SK-MEL-5 (cell line): ENCODE data around the gene NT5C3B. TPM values are rescaled to one million over a fixed set of nuclear protein-coding genes. Genes with fewer than 3 reads are reported as not detected.
"Not testable (repeated sequence)": the region's sequence is repeated elsewhere in the genome, so short reads cannot be mapped to it uniquely, and the experiment has no call there.

Experiments
- DNase-seq: peaks from one replicate; pipeline ENCODE4 v3.0.0-alpha.2; 2016; ENCODE audit warnings: low read depth, low spot score
- in situ Hi-C: cut with HindIII; loops from 2 replicates; pipeline ENCODE4 v1.10.0; 2016; ENCODE audit warnings: low sequenced_read_pairs, high pct_unique_total_duplicates, low pct_unique_long_range_greater_than_20kb
- polyA plus RNA-seq, 2 experiments: library from polyadenylated mRNA; depleted of rRNA; stranded (reverse); fragments of >200 nt; gene quantifications; 2 replicates each; pipeline ENCODE4 v1.2.3, GENCODE V29; 2015
- total RNA-seq: library from RNA; depleted of rRNA; stranded (reverse); fragments of >200 nt; shearing (Covaris generic); gene quantifications from 2 replicates; pipeline ENCODE4 v1.2.3, GENCODE V29; 2014; rRNA removed

The NT5C3B gene
- total RNA-seq: 86.3 and 92.7 TPM in 2 replicates
- 84.6 and 86.2 TPM in 2 replicates for polyA plus RNA-seq (2015; cell fraction: cytosol; rRNA removed)
- 110 and 115 TPM in 2 replicates for polyA plus RNA-seq (2015; cell fraction: nucleus; rRNA removed)

DNA sequence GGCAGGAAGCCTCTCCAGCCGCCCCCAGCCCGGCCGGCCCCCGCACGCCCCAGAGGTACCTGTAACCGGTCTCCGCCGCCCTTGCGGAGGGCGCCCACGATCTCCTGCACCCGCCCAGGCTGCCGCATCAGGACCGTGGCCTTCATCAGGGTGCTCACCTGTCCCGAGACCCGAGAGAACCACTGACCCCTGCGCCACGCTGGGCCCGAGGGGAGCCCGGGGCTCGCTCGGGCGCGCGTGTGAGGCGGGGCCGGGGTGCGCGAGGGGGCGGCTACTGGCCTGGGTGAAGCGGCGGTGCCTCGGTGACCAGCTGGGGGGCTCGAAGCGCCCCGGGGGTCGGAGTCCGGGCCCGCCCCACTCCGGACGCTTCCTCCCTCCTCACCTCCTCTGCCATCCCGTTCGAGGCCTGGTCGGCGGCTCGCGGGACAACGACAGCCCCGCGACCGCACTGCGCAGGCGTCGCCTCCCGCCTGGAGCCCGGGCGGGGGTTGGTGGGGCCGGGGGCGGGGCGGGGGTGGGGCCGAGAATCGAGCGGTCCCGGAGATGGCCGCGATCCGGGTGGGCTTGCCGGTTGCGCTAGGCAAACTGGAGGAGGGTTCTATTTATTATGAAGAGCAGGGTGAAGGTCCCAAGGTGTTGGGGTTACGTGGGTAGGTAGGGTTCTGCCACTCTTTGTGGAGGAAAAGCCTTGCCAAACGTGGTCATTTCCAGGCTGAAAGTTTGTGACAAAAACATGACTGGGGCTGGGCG, at the start of gene NT5C3B:
TSS of gene NT5C3B (minus strand) at position 433 of the 750 bp plus-strand sequence. CDS start at position 394, 39 bp downstream.
- DNase-seq: peak; percentile 60
- in situ Hi-C loops: no loop called here

DNA sequence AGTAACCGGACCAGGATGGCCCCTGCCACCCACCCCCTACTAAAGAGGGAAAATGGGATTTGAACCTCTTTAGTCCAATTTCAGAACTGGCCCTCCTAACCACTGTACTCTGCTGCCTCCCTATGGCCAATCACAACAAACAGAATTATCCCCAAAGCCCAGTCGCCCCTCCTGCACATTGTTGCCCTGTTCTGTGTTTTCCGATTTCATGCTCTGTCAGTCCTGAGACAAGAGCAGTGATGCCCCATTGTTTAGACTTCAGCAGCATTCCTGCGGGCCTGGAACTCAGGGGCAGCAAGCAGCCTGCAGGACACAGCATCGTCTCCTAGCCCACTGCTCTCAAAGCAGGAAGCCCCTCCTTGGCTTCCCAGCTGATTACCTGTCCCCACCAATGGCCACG, 49.7 kb upstream of the NT5C3B start:
- in situ Hi-C loops: no loop called here
- peak; percentile 43 for DNase-seq

DNA sequence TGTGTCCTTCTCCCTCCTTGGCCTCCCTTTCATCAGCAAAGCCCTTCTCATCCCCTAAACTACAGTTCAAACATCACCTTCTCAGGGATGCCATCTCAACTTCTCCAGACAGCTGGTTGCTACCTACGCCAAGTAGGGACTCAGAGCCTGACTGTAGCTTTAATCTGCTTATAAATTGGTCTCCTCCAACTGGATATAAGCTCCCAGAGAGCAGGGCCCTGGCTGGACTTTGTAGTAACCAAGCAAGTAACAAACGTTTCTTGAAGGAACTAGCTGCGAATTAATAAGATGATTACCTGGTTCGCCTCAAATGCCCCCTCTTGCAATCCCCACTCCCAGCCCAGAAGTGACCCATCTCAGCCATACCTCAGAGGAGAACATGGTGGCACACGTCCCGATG, 46.7 kb upstream of the NT5C3B start:
- in situ Hi-C loops: no loop called here
- DNase-seq: no peak

DNA sequence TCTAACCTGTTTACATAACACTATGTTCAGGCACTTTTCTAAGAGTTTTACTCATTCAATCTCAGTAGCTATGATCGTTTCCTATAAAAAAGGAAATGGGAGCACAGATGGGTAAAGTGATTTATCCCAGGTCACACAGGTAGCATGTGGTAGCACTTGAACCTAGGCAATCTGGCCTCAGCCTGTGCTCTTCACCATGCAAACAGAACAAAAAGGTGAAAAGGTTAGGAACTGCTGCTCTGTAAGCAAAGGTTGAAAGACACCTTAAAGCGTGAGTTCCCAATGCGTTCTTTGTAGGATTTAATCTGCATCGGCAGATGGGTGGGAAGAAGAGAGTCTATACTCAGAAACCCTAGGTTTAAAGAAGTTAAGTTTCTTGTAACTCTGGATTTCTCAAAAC, 44.1 kb upstream of the NT5C3B start:
- no peak for DNase-seq
- in situ Hi-C loops: no loop called here

DNA sequence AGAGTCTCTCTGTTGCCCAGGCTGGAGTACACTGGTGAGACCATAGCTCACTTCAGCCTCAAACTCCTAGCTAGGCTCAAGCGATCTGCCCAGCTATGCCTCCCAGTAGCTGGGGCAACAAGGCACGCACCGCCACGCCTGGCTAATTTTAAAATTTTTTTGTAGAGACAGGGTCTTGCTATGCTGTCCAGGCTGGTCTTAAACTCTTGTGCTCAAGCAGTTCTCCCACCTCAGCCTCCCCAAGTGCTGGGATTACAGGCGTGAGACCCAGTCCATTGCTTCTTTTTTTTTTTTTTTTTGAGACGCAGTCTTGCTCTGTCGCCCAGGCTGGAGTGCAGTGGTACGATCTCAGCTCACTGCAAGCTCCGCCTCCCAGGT, 38.2 kb upstream of the NT5C3B start:
- in situ Hi-C loops, DNase-seq: not testable (repeated sequence)

DNA sequence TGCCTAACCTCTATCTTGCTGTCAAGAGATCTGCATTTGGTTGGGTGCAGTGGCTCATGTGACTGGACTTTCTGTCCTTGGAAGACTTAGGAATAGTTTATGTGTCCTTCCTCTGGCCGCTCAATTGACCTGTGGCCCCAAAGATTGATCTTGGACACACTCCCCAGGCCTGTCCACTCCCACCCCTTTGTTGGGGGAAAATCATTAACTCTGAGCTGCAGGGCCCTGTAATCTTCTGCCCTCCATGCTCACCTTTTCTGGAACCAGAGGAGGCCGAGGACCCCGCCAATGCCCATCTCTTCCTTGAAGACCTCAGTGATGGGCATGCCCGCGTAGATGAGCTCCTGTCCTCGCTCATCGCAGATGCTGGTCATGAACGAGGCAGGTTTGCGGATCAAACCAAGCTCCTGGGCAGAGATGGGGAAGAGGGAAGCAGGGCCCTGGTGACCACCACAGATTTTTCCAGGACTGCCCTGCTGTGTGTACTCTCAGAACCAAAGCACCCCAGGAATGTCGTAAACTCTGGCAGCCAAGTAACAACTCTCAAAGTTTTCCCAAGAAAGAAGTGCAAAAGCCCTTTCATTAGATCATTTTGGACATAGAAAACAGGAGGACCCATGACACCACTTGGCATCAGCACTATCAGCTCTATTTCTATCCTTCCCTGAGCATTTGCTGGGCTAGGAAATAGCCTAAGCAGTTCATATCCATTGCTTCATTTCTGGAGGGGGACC, 37.7 kb upstream of the NT5C3B start:
- in situ Hi-C loops: no loop called here

DNA sequence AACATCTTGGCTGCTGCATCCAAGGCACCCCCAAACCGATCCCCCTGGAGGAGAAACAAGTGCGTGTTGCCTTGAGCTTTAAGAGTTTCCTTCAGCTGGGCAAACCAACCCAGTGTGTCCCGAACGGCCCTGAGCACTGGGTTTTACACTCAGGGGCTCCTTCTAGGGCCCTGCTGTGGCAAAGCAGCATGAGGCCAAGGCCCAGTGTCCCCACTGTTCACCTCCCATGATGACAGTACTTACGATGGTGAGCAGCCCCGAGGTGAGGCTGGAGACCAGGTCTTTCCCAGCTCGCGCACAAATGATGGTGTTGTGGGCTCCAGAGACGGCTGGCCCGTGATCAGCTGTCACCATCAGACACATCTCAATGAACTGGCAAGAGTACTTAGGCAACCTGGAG, 35.8 kb upstream of the NT5C3B start:
- in situ Hi-C loops: no loop called here
- DNase-seq: no peak

More for the DNA sequence above, 37.7 kb upstream of the NT5C3B start:
- no peak for DNase-seq

DNA sequence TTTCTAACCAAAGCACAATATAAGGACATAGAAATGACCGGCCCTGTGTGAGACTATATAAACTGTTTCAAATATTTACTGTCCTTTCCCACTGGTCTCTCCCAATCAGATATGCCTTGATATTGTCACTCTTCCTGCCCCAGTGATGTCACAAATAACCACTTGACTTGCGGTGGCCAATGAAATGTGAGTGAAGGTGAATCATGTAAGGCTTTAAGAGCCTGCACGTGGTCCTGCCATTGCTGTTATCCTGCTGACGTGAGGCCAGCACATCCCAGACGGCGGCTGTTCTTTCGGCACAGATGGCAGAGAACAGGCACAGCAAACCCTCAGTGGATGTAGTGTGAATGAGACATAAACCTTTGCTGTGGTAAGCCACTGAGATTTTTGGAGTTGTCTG, 34.6 kb upstream of the NT5C3B start:
- in situ Hi-C loops: no loop called here
- peak; percentile 15 for DNase-seq

DNA sequence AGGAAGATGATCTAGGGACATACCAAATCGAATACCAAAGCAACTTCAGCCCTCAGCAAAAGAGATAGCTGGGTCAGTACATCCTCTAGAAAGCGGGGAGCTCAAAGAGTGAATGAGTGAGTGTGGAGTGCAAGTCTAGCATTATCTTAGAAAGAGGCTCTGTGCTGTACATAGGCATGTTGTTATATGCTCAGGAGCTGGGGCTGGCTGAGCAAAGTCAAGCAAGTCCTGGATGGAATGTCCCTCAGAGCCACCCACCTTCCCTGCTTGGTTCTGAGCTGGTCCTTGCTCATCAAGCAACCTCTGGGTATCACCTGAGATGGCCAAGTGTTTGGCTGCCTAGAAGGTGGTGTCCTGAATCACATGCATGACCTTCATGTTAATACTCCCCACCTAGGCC, 34.1 kb upstream of the NT5C3B start:
- in situ Hi-C loops: no loop called here
- DNase-seq: no peak

DNA sequence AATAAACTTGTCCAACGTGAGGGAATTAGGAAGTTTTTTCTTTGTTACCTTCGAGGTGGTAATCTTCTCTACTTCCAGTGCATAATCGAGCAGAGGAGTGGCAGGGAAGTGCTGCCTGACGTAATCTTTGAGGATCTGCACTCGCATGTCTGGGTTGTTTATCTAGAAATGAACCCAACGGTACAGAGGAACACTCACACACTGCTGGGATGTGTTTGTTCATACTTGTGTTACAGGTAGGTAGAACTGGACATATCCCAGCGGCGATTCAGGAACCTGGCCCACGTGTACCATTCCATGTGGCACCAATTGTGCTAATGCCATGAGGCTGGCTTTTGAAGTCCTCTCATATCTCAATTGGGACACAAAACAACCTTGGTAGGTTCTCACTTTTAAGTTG, 33.4 kb upstream of the NT5C3B start:
- in situ Hi-C loops: no loop called here
- DNase-seq: no peak

DNA sequence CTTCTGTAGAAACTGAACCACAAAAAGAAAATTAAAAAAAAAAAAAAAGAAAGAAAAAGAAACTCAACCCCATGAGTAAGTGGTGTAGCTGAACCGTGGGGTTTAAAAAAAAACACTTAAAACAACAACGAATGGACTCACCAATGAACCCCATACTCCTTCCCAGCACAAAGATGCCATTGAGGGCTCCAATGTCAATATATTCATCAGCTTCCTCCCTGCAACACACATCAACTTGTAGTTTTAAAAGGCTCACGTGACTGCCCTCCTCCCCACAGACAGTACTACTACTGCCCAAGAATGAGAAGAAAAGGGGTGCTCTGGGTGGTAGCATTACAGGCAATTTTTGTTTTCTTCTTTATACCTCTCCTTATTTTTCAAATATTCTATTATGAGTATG, 32.5 kb upstream of the NT5C3B start:
- in situ Hi-C loops: no loop called here
- DNase-seq: peak; percentile 71

DNA sequence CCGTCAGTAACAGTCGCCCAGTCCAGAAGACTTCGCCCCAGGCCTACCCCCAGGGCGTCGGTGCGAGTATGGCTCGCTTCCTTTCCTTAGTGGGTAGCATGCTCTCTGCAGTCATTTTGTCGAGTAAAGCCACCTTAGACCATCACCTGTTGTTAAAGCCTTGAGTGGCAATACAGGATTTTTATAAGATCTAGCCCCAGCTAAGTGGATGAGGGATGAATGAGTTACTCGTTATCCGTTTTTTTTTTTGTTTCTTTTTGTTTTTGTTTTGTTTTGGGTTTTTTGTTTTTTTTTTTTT, 29.5 kb upstream of the NT5C3B start:
- no peak for DNase-seq
- in situ Hi-C loops: no loop called here

DNA sequence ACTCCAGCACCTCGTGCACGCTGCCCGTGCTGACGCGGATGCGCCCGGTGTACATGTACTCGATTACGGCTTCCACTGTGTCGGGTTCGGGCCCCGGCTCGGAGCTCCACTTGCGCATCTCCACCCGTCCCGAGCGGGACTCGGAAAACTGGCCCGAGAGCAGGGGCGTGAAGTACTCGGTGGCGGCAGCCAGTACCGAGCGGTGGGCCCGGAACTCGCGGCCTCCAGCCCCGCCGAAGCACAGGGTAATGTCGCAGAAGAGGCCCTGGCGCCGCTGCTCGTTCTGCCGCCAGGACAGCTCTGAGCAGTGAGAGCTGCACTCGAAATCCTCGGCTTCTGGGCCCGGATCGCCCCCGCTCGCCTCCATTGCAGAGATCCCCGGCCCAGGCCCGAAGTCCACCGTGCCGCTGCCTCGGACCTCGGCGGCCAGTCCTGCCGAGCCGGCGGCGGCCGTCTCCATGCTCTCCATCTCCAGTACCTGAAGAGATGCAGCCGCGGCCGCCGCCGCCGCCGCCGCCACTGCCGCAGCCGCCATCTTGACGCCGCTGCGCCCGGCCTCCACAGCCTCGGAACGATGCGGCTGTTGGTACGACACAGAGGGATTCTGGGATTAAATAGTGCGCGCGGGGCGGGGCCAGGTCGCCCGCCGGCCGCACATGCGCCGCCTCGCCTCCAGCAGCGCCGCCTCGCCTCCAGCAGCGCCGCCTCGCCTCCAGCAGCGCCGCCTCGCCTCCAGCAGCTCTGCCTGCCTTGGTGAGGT, 29.0 kb upstream of the NT5C3B start, which contains the start of gene KLHL11:
TSS of gene KLHL11 (minus strand) at position 588 of the 760 bp plus-strand sequence. CDS start at position 535, 53 bp downstream.
- peak; percentile 88 for DNase-seq
- in situ Hi-C loops: no loop called here

DNA sequence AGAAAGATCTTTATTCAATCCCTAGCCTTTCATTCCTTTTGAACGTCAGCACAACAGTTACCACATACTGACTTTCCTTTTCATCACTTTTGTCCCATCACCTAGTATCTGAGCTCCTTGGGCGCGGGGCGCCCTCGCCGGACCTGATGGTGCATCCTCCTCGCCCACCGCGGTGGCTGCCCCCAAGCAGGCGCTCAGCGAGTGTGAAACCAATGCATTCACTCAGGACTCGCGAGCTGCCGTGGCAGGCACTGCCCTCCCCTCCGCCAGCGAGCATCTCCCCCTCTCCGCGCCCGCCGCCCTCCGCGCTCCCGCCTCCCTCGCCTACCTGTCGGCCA, 28.4 kb upstream of the NT5C3B start:
- no peak for DNase-seq
- in situ Hi-C loops: no loop called here

DNA sequence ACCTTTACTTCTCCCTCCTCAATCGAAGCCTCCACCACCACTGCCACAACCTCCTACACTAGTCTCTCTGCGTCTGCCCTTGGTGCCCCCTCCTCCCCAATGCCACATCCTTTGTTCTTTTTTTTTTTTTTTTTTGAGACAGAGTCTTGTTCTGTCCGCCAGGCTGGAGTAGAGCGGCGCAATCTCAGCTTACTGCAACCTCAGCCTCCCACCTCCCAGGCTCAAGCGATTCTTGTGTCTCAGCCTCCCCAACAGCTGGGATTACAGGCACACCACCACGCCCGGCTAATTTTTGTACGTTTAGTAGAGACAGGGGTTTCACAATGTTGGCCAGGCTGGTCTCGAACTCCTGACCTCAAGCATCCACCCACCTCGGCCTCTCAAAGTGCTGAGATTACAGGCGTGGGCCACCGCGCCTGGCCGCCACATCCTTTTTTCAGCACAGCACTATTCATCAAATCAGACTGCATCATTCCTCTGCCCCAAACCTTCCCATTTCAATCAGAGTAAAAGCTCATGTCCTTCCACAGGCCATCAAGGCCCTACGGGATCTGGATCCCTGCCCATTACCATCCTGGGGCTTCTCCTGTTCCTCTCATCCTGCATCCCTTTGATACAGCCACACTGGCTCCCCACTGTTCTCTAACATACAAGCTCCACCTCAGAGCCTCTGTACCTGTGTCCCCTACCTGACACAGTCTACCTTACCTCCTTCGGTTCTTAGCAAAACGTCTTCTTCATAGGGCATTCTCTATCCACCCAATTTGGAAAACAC, 27.2 kb upstream of the NT5C3B start:
- no peak for DNase-seq
- in situ Hi-C loops: no loop called here

DNA sequence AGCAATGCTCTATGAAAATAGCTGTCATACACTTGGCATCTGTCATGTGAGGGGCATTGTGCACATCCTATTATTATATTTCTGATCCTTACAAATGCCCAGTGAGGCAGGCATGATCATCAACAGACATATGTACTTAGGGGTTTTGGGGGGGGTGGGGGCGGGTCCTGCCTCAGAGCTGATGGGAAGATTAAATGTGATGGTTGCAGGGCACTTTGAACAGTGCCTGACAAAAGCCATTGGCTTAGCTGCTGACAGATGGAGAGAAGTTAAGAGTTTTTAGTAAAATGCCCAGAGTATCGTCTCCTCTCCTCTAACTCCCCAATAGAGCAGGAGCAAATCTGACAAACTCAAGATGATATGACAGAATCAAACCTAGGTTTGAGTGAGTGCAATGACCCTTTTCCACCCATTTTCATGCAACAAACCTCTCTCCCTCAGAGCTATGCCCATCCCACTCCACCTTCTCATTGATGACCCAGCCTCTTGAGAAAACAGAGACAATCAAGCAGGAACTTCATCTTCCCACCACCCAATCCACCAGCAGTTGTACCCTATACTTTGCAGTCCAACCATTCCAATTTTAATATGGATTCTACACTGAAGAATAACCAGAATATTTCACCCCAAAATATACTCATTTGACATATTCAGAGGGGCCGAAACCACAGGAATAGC, 24.4 kb upstream of the NT5C3B start:
- in situ Hi-C loops: no loop called here
- no peak for DNase-seq

DNA sequence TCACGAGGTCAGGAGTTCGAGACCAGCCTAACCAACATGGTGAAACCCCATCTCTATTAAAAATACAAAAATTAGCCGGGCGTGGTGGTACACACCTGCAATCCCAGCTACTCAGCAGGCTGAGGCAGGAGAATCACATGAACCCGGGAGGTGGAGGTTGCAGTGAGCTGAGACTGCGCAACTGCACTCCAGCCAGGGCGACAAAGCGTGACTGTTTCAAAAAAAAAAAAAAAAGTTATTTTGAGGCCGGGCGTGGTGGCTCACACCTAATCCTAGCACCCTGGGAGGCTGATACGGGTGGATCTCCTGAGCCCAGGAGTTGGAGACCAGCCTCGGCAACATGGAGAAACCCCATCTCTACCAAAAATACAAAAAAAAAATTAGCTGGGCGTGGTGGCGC, 15.3 kb upstream of the NT5C3B start:
- in situ Hi-C loops, DNase-seq: not testable (repeated sequence)
